Mesendoderm (in vitro differentiated cells): ENCODE results near the gene PTPN6.

Source experiments
- DNase-seq: peaks from one replicate; pipeline ENCODE4 v3.0.0; 2013
- H2AK5ac ChIP-seq: 2 replicates; pipeline ENCODE4 v1.6.1; 2013; ENCODE audit warnings: low read length, inconsistent platforms
- H2BK120ac ChIP-seq: 2 replicates; pipeline ENCODE4 v1.6.1; 2013; ENCODE audit warnings: low read depth, mild to moderate bottlenecking, low read length, moderate library complexity, mixed read lengths
- H2BK15ac ChIP-seq: replicated peaks from 2 replicates; pipeline ENCODE4 v1.6.1; 2013; ENCODE audit warnings: low read depth, mild to moderate bottlenecking, moderate library complexity
- H2BK5ac ChIP-seq: 2 replicates; pipeline ENCODE4 v1.6.1; 2013; ENCODE audit warnings: low read length, inconsistent platforms
- H3K18ac ChIP-seq: 2 replicates; pipeline ENCODE4 v1.6.1; 2013; ENCODE audit warnings: mild to moderate bottlenecking, low read length, mixed read lengths
- H3K23ac ChIP-seq: one replicate; pipeline ENCODE4 v1.6.1; 2013; ENCODE audit warnings: low read length
- H3K27ac ChIP-seq: 2 replicates; pipeline ENCODE4 v1.5.1; 2013; ENCODE audit warnings: low read depth, mild to moderate bottlenecking, inconsistent platforms, low read length, moderate library complexity
- H3K27me3 ChIP-seq: 2 replicates; pipeline ENCODE4 v1.6.1; 2013; ENCODE audit warnings: low read length, control low read depth, mild to moderate bottlenecking, inconsistent platforms; ENCODE audit not compliant: insufficient read depth, poor library complexity
- H3K36me3 ChIP-seq: 2 replicates; pipeline ENCODE4 v1.6.1; 2013; ENCODE audit warnings: low read length, inconsistent platforms; ENCODE audit not compliant: control insufficient read depth, insufficient read depth
- H3K4ac ChIP-seq: one replicate; pipeline ENCODE4 v1.6.1; 2013; ENCODE audit warnings: low read depth, mild to moderate bottlenecking, low read length, moderate library complexity
- H3K4me1 ChIP-seq: 2 replicates; pipeline ENCODE4 v1.6.1; 2013; ENCODE audit warnings: low read depth, low read length, inconsistent platforms; ENCODE audit not compliant: control insufficient read depth
- H3K4me2 ChIP-seq: 2 replicates; pipeline ENCODE4 v1.6.1; 2013; ENCODE audit warnings: low read length
- H3K4me3 ChIP-seq: 2 replicates; pipeline ENCODE4 v1.5.1; 2013; ENCODE audit warnings: mild to moderate bottlenecking, low read length
- H3K56ac ChIP-seq: one replicate; pipeline ENCODE4 v1.6.1; 2013; ENCODE audit warnings: low read length
- H3K79me1 ChIP-seq: 2 replicates; pipeline ENCODE4 v1.6.1; 2013; ENCODE audit warnings: low read length, inconsistent platforms
- H3K79me2 ChIP-seq: 2 replicates; pipeline ENCODE4 v1.6.1; 2013; ENCODE audit warnings: mild to moderate bottlenecking, low read length; ENCODE audit not compliant: control insufficient read depth, insufficient read depth
- H3K9ac ChIP-seq: 2 replicates; pipeline ENCODE4 v1.6.1; 2013; ENCODE audit warnings: low read length, inconsistent platforms
- H4K5ac ChIP-seq: one replicate; pipeline ENCODE4 v1.6.1; 2013; ENCODE audit warnings: low read length
- H4K8ac ChIP-seq: one replicate; pipeline ENCODE4 v1.6.1; 2013; ENCODE audit warnings: low read depth, mild to moderate bottlenecking, control low read depth, low read length, moderate library complexity
- WGBS: extraction: QIAGEN DNeasy Blood & Tissue Kit; methylation state at CpG from one replicate; pipeline ENCODE4 v1.1.7; 2013; ENCODE audit warnings: low lambda C conversion rate, missing lambda C conversion rate; ENCODE audit not compliant: insufficient coverage; ENCODE audit errors: extremely low coverage; 5-methylcytosine and 5-hydroxymethylcytosine counted together

Gene PTPN6

GRCh38 chr12:6978188-6978587 is 27.0 kb downstream of the PTPN6 start:
- Histone ChIP-seq H3K4ac (no peak overlapping the region), H2BK120ac (no peak overlapping the region), H3K27ac (no peak overlapping the region), H4K5ac (no peak overlapping the region), H3K23ac (no peak overlapping the region), H2BK5ac (no peak overlapping the region), H3K4me1 (no peaks in the 10 kb centered on the region), H3K9ac (no peak overlapping the region), H3K27me3 (no peaks in the 10 kb centered on the region), H3K79me2 (no peaks in the 10 kb centered on the region), H3K79me1 (peaks cover 4% of the 10 kb centered on the region), H3K4me3 (no peak overlapping the region), H3K18ac (no peak overlapping the region), H2BK15ac (no peak overlapping the region), H2AK5ac (no peak overlapping the region), H3K36me3 (peaks cover 11% of the 10 kb centered on the region), H3K56ac (no peak overlapping the region), H4K8ac (no peak overlapping the region), H3K4me2 (no peak overlapping the region)
- no CpG with 5 or more reads among the region's 6 CpGs for WGBS
- DNase-seq = no peak

GRCh38 chr12:6978611-6979011 is 27.5 kb downstream of the PTPN6 start:
- Histone ChIP-seq H3K56ac (no peak overlapping the region), H3K4me1 (no peaks in the 10 kb centered on the region), H2AK5ac (no peak overlapping the region), H3K4me3 (no peak overlapping the region), H3K36me3 (peaks cover 11% of the 10 kb centered on the region), H3K18ac (no peak overlapping the region), H3K79me2 (no peaks in the 10 kb centered on the region), H3K4ac (no peak overlapping the region), H3K23ac (no peak overlapping the region), H3K79me1 (peaks cover 4% of the 10 kb centered on the region), H4K5ac (no peak overlapping the region), H3K27me3 (no peaks in the 10 kb centered on the region), H2BK5ac (no peak overlapping the region), H3K9ac (no peak overlapping the region), H4K8ac (no peak overlapping the region), H2BK15ac (no peak overlapping the region), H2BK120ac (no peak overlapping the region), H3K27ac (no peak overlapping the region), H3K4me2 (no peak overlapping the region)
- DNase-seq = no peak
- no CpG with 5 or more reads among the region's 3 CpGs for WGBS

DNA sequence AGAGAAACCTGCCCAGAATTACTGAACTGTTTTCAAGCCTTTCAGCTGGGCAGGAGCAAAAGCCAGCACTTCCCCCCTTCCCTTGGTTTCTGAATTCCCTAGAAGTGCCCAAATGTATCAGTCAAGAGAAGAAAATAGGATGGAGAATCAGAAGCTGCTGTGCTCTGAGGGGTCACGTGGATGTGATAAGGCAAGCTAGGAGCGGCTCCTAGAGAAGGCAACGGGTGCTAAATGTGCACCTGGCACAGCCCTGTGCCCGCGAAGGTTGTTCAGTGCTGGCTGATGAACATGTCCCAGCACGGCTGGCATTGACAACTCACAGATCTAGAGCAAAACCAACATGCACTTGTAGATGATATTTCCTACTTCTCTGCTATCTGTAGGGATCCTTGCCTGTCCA is 27.9 kb downstream of the PTPN6 start:
- H3K36me3 ChIP-seq = peaks cover 11% of the 10 kb centered on the region
- H2BK120ac ChIP-seq = no peak overlapping the region
- no peak overlapping the region for H3K23ac ChIP-seq
- no peak overlapping the region for H3K4me2 ChIP-seq
- H2BK5ac ChIP-seq = no peak overlapping the region
- no peak overlapping the region for H4K8ac ChIP-seq
- H4K5ac ChIP-seq = no peak overlapping the region
- H2BK15ac ChIP-seq = no peak overlapping the region
- H3K4ac ChIP-seq = no peak overlapping the region
- no peaks in the 10 kb centered on the region for H3K79me2 ChIP-seq
- H3K9ac ChIP-seq = no peak overlapping the region
- H3K4me3 ChIP-seq = no peak overlapping the region
- peaks cover under 1% of the 10 kb centered on the region for H3K79me1 ChIP-seq
- H3K27me3 ChIP-seq = no peaks in the 10 kb centered on the region
- H3K27ac ChIP-seq = no peak overlapping the region
- H3K4me1 ChIP-seq = no peaks in the 10 kb centered on the region
- DNase-seq = no peak
- WGBS = no CpG with 5 or more reads among the region's 6 CpGs
- H3K18ac ChIP-seq = no peak overlapping the region
- no peak overlapping the region for H3K56ac ChIP-seq
- H2AK5ac ChIP-seq = no peak overlapping the region

GRCh38 chr12:6979453-6979852 is 28.3 kb downstream of the PTPN6 start:
- H3K27me3 ChIP-seq = no peaks in the 10 kb centered on the region
- peaks cover 11% of the 10 kb centered on the region for H3K36me3 ChIP-seq
- H3K9ac ChIP-seq = no peak overlapping the region
- H3K56ac ChIP-seq = no peak overlapping the region
- H3K4me3 ChIP-seq = no peak overlapping the region
- H2BK5ac ChIP-seq = no peak overlapping the region
- no peak overlapping the region for H3K23ac ChIP-seq
- H2AK5ac ChIP-seq = no peak overlapping the region
- no CpG with 5 or more reads among the region's 3 CpGs for WGBS
- no peak overlapping the region for H3K4me2 ChIP-seq
- H4K8ac ChIP-seq = no peak overlapping the region
- H3K4ac ChIP-seq = no peak overlapping the region
- H3K18ac ChIP-seq = no peak overlapping the region
- H3K79me2 ChIP-seq = no peaks in the 10 kb centered on the region
- no peak overlapping the region for H2BK120ac ChIP-seq
- no peak overlapping the region for H2BK15ac ChIP-seq
- no peak overlapping the region for H3K27ac ChIP-seq
- no peak for DNase-seq
- H4K5ac ChIP-seq = no peak overlapping the region
- no peaks in the 10 kb centered on the region for H3K79me1 ChIP-seq
- H3K4me1 ChIP-seq = no peaks in the 10 kb centered on the region

DNA sequence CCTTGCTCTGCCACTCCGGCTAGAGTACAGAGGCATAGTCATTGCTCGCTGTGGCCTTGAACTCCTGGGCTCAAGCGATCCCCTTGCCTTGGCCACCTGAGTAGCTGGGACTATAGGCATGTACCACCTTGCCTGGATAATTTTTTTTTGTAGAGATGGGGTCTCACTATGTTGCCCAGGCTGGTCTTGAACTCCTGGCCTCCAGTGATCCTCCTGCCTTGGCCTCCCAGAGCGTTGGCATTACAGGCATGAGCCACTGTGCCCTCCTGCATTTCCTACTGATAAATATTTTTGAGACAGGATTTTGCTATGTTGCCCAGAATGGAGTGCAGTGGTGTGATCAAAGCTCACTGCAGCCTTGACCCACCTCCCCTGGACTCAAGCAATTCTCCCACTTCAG is 28.9 kb downstream of the PTPN6 start:
- H2AK5ac ChIP-seq = no peak overlapping the region
- H3K56ac ChIP-seq = no peak overlapping the region
- H3K27ac ChIP-seq = no peak overlapping the region
- H3K79me2 ChIP-seq = no peaks in the 10 kb centered on the region
- no peak overlapping the region for H4K8ac ChIP-seq
- no peak overlapping the region for H3K9ac ChIP-seq
- H4K5ac ChIP-seq = no peak overlapping the region
- no peaks in the 10 kb centered on the region for H3K4me1 ChIP-seq
- peaks cover 9% of the 10 kb centered on the region for H3K36me3 ChIP-seq
- no peak overlapping the region for H3K4me2 ChIP-seq
- no peak for DNase-seq
- no peaks in the 10 kb centered on the region for H3K79me1 ChIP-seq
- no peak overlapping the region for H3K18ac ChIP-seq
- WGBS = no CpG with 5 or more reads among the region's 4 CpGs
- H2BK120ac ChIP-seq = no peak overlapping the region
- no peak overlapping the region for H2BK15ac ChIP-seq
- H3K23ac ChIP-seq = no peak overlapping the region
- H3K4me3 ChIP-seq = no peak overlapping the region
- no peaks in the 10 kb centered on the region for H3K27me3 ChIP-seq
- H3K4ac ChIP-seq = no peak overlapping the region
- H2BK5ac ChIP-seq = no peak overlapping the region

- H4K8ac ChIP-seq = no peak overlapping the region
- H3K79me2 ChIP-seq = no peaks in the 10 kb centered on the region
- no peak overlapping the region for H3K4ac ChIP-seq
- no peaks in the 10 kb centered on the region for H3K4me1 ChIP-seq
- no peaks in the 10 kb centered on the region for H3K79me1 ChIP-seq
- no peak overlapping the region for H3K23ac ChIP-seq
- no peak overlapping the region for H2BK15ac ChIP-seq
- no peak overlapping the region for H2AK5ac ChIP-seq
- H4K5ac ChIP-seq = no peak overlapping the region
- H2BK5ac ChIP-seq = no peak overlapping the region
- H3K36me3 ChIP-seq = peaks cover 4% of the 10 kb centered on the region
- no peak overlapping the region for H3K27ac ChIP-seq
- no peak overlapping the region for H3K9ac ChIP-seq
- H3K4me3 ChIP-seq = no peak overlapping the region
- H2BK120ac ChIP-seq = no peak overlapping the region
- H3K4me2 ChIP-seq = no peak overlapping the region
- no peak for DNase-seq
- H3K27me3 ChIP-seq = no peaks in the 10 kb centered on the region
- H3K18ac ChIP-seq = no peak overlapping the region
- H3K56ac ChIP-seq = no peak overlapping the region
Measured at GRCh38 chr12:6980740-6981139, 29.6 kb downstream of the PTPN6 start.
